HFFc6 (cell line): ENCODE data around the gene CER1. TPM values are rescaled to one million over a fixed set of nuclear protein-coding genes. Genes with fewer than 3 reads are reported as not detected.

ENCODE experiments used
- DNase-seq: peaks from one replicate; pipeline ENCODE4 v3.0.0-alpha.2; 2018
- H3K27ac Mint-ChIP-seq: 2 replicates; pipeline ENCODE4 v1.8.0; 2020; ENCODE audit warnings: mild to moderate bottlenecking, mixed read lengths
- H3K27me3 Mint-ChIP-seq: 2 replicates; pipeline ENCODE4 v1.8.0; 2021; ENCODE audit warnings: mild to moderate bottlenecking, moderate library complexity, mixed read lengths; ENCODE audit not compliant: insufficient read depth
- H3K36me3 Mint-ChIP-seq: 2 replicates; pipeline ENCODE4 v1.8.0; 2021; ENCODE audit warnings: low read depth, mixed read lengths
- H3K4me1 Mint-ChIP-seq: 2 replicates; pipeline ENCODE4 v1.8.0; 2020; ENCODE audit warnings: low read depth, mixed read lengths
- H3K4me3 Mint-ChIP-seq: 2 replicates; pipeline ENCODE4 v1.8.0; 2020; ENCODE audit warnings: mild to moderate bottlenecking, moderate library complexity, mixed read lengths
- H3K9me3 Mint-ChIP-seq: 2 replicates; pipeline ENCODE4 v1.8.0; 2020; ENCODE audit warnings: mild to moderate bottlenecking, mixed read lengths
- total RNA-seq, 6 experiments: library from RNA; stranded (reverse); fragmentation: NEBNext Ultra II Directional; extraction: Animal tissue kit (Norgen Biotek cat#: 25700); gene quantifications; 2 replicates in 1 of 6; 3 replicates in 5 of 6; pipeline ENCODE4 v1.2.3, GENCODE V29; 2021
- TF ChIP-seq, protein P1 (sequence below): fragments of 200-600 bp; sonication (generic); IDR thresholded peaks from 2 replicates; pipeline ENCODE4 v1.5.0; 2021; ENCODE audit warnings: antibody characterized with exemption, mild to moderate bottlenecking

Gene CER1
- total RNA-seq, 6 experiments from 2014 or later = not detected

DNA sequence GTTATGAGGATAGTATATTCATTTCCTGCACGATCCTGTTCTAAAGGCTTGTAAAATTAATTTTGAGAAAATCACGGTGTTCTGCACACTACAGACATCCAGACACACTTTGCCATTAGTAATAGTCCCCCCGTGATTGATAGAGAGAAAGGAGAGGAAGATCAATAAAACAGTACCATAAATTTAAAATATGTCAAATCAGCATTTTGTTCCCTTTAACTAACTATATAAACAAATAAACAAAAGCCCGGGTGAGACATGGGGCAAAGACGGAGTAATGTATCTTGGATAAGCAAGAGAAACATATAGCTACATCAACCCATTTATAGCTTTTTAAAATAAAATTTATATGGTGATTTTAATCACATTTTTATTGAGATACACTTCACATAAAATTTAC, 10.6 kb upstream of the CER1 start:
- Mint-ChIP-seq H3K36me3 (no peaks in the 10 kb centered on the region), H3K9me3 (no peaks in the 10 kb centered on the region), H3K4me3 (no peak overlapping the region), H3K4me1 (no peaks in the 10 kb centered on the region), H3K27me3 (peaks cover 12% of the 10 kb centered on the region), H3K27ac (no peak overlapping the region)
- TF ChIP-seq, protein P1, sequence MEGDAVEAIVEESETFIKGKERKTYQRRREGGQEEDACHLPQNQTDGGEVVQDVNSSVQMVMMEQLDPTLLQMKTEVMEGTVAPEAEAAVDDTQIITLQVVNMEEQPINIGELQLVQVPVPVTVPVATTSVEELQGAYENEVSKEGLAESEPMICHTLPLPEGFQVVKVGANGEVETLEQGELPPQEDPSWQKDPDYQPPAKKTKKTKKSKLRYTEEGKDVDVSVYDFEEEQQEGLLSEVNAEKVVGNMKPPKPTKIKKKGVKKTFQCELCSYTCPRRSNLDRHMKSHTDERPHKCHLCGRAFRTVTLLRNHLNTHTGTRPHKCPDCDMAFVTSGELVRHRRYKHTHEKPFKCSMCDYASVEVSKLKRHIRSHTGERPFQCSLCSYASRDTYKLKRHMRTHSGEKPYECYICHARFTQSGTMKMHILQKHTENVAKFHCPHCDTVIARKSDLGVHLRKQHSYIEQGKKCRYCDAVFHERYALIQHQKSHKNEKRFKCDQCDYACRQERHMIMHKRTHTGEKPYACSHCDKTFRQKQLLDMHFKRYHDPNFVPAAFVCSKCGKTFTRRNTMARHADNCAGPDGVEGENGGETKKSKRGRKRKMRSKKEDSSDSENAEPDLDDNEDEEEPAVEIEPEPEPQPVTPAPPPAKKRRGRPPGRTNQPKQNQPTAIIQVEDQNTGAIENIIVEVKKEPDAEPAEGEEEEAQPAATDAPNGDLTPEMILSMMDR = no peak
- DNase-seq = no peak

DNA sequence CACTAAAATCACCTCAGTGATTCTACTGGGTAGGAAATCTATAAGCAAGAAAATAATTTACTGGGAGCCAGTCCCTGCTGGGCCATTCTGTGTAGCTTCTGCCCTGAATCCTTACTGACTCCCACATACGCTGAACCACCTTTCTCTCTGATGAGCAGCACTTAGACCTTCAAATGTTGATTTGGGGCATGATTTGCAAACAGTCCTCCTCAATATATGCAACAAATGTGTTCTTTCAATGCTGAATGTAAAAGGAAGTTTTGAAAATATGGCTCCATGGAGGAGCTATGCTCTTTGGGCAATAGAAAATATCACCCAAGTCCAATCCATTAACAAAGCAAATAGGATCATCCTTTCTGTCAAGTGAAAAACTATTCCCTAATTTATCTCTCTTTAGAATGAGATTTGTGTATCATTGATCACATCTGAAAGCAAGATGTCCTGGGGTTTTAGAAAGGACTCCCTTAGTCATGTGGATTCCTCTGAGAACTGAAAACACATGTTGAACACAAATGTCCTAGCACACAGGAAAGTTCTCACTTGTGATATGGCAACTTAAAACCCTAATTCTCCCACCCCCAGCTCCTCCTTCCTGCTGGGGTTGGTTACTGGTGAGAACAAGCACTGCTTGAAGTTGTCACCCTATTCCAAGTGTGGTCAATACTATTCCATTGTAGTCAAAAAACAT, 8.9 kb upstream of the CER1 start:
- no peak for DNase-seq
- Mint-ChIP-seq H3K27ac (no peak overlapping the region), H3K27me3 (peaks cover 3% of the 10 kb centered on the region), H3K4me3 (no peak overlapping the region), H3K4me1 (no peaks in the 10 kb centered on the region), H3K36me3 (no peaks in the 10 kb centered on the region), H3K9me3 (no peaks in the 10 kb centered on the region)
- TF ChIP-seq, protein P1 = no peak

DNA sequence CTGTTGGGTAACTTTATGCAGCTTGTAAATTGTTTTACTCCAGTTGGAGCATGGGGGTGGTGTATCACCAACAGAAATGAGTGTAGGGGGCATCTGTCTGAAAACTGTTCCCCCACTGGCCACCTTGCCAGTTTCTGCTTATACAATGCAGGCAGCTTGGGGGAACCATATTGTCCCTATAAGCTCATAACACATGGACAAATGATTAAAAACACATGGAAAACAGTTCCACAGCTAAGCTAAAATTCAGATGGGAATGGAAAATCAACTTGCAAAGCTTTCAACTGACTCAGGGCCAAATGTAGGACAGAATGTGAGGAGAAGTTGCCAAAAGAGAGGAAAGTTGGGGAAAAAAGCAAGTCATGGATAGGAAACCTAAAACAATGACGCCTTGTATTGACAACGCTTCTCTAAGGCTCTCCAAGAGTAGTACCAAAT, 7.9 kb upstream of the CER1 start:
- no peak overlapping the region for H3K4me3 Mint-ChIP-seq
- no peaks in the 10 kb centered on the region for H3K4me1 Mint-ChIP-seq
- H3K27me3 Mint-ChIP-seq = peaks cover 3% of the 10 kb centered on the region
- TF ChIP-seq, protein P1 = no peak
- H3K36me3 Mint-ChIP-seq = no peaks in the 10 kb centered on the region
- no peaks in the 10 kb centered on the region for H3K9me3 Mint-ChIP-seq
- no peak overlapping the region for H3K27ac Mint-ChIP-seq
- no peak for DNase-seq

DNA sequence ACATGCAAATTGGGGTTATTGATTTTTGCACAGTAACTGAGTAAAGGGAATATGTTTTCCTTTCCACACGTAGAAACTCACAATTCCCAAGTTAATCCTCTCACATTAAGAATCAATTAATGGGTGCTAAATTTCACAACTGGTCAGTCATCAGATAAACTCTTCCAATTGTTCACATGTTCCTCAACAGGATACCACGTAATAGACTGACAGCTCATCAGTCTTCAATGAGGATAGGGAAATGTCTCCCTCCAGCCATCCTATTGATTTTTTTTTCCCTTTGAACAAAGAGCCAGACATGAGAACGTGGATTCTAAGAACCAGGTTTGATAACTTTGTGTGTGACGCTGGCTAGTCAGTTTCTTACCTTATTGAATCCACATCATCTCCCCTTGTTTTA, 768 bp upstream of the CER1 start:
- Mint-ChIP-seq H3K36me3 (no peaks in the 10 kb centered on the region), H3K9me3 (no peaks in the 10 kb centered on the region), H3K27me3 (peaks cover 13% of the 10 kb centered on the region), H3K4me1 (no peaks in the 10 kb centered on the region), H3K4me3 (no peak overlapping the region), H3K27ac (no peak overlapping the region)
- TF ChIP-seq, protein P1 = no peak
- DNase-seq = no peak

DNA sequence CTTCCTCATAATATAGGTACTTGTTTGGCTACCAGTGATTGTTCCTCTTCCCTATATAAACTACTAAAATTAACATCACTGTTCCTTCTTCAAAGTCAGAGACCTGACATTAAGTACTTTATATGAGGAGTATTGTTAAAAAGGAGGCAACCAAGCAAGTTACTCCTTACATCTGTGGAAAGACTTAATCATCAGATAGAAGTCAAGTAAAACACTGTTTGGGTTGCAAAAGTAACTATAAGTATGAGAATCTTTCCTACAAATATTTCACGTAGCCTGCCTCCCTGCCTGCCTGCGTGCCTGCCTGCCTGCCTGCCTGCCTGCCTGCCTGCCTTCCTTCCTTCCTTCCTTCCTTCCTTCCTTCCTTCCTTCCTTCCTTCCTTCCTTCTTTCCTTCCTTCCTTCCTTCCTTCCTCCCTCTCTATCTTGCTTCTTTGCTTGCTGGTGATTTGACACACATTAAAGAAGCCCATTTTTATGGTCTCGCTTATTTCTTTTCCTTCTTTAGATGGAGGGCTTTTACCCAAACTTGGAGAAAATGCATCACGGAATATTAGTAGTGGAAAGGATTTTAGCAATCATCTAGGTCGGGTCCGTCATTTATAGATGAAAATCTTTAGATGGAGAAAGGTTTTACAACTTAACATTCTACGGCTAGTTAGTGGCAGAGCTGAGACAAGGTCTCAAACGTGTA, 3.2 kb downstream of the CER1 start:
- Mint-ChIP-seq H3K27ac (no peak overlapping the region), H3K4me1 (no peaks in the 10 kb centered on the region), H3K9me3 (no peaks in the 10 kb centered on the region), H3K4me3 (no peak overlapping the region), H3K27me3 (peaks cover 13% of the 10 kb centered on the region), H3K36me3 (no peaks in the 10 kb centered on the region)
- no peak for DNase-seq
- TF ChIP-seq, protein P1 = no peak
